ENCODE data around the gene FGD2. TPM values are rescaled to one million over a fixed set of nuclear protein-coding genes. Genes with fewer than 3 reads are reported as not detected.
A peak's percentile ranks its signal among the peaks of the same experiment; 100 is the strongest.

Gene FGD2
- total and polyA plus RNA-seq, 7 donors: 3.7 to 40.8 (median 20.1) TPM

GRCh38 chr6:36980876-36981619 is 24.4 kb upstream of the FGD2 start:
- Histone ChIP-seq H3K27me3 (no peaks in the 10 kb centered on the region), H3K27ac (peak overlapping the region in 3 of 4 donors; percentile 18 to 63 (median 60)), H3K4me3 (no peak overlapping the region), H3K36me3 (peaks cover 22 to 26% (median 25%) of the 10 kb centered on the region in 4 donors), H3K4me1 (peaks cover 0 to 67% (median 62%) of the 10 kb centered on the region in 4 donors), H3K9me3 (no peaks in the 10 kb centered on the region)
- 82 to 88% methylated on average over 14 of the region's 14 CpGs for WGBS, 2 donors
- DNase-seq: no peak
- TF ChIP-seq EP300 (IDR thresholded peaks at IDR 0.05): no peak
- TF ChIP-seq CTCF (IDR thresholded peaks at IDR 0.05): no peak
- no peak for TF ChIP-seq POLR2A (IDR thresholded peaks at IDR 0.05)
- intact Hi-C loops (cut with DNase I): loop anchor here (5.0 kb wide), 1 partner anchor 74 kb away; no protein-coding TSS in a partner anchor

- TF ChIP-seq EP300 (IDR thresholded peaks at IDR 0.05): no peak
- no peak for TF ChIP-seq POLR2A (IDR thresholded peaks at IDR 0.05)
- TF ChIP-seq CTCF (IDR thresholded peaks at IDR 0.05): no peak
- no peak for TF ChIP-seq POLR2AphosphoS5 (IDR thresholded peaks at IDR 0.05)
- H3K4me1 ChIP-seq: peaks cover 0 to 80% (median 73%) of the 10 kb centered on the region in 4 donors
- intact Hi-C loops (cut with DNase I): loop anchor here (5.0 kb wide), 1 partner anchor 76 kb away; no protein-coding TSS in a partner anchor
- no peaks in the 10 kb centered on the region for H3K27me3 ChIP-seq
- H3K36me3 ChIP-seq: peaks cover 0 to under 1% (median under 1%) of the 10 kb centered on the region in 4 donors
- no peaks in the 10 kb centered on the region for H3K9me3 ChIP-seq
- DNase-seq: no peak
- peak overlapping the region in 2 of 4 donors; percentile 98 to 99 for H3K27ac ChIP-seq
- 95 to 96% methylated on average over 3 of the region's 3 CpGs for WGBS, 2 donors
- H3K4me3 ChIP-seq: no peak overlapping the region
These were observed 21.9 kb upstream of the FGD2 start for GRCh38 chr6:36983538-36983937.

GRCh38 chr6:36984581-36985416 is 20.7 kb upstream of the FGD2 start:
- WGBS, 2 donors: 6 to 11% methylated on average over 19 of the region's 19 CpGs
- Histone ChIP-seq H3K27me3 (no peaks in the 10 kb centered on the region), H3K9me3 (no peaks in the 10 kb centered on the region), H3K36me3 (no peaks in the 10 kb centered on the region), H3K4me1 (peaks cover 0 to 68% (median 63%) of the 10 kb centered on the region in 4 donors), H3K4me3 (peak overlapping the region; percentile 76 to 100 (median 94)), H3K27ac (peak overlapping the region; percentile 95 to 99 (median 98))
- intact Hi-C loops (cut with DNase I): loop anchor here (5.0 kb wide), 1 partner anchor 77 kb away; no protein-coding TSS in a partner anchor
- TF ChIP-seq EP300 (IDR thresholded peaks at IDR 0.05): no peak
- TF ChIP-seq POLR2AphosphoS5 (IDR thresholded peaks at IDR 0.05): no peak
- no peak for TF ChIP-seq CTCF (IDR thresholded peaks at IDR 0.05)
- no peak for TF ChIP-seq POLR2A (IDR thresholded peaks at IDR 0.05)
- peak; percentile 86 for DNase-seq

- H3K36me3 ChIP-seq: no peaks in the 10 kb centered on the region
- no peak for TF ChIP-seq EP300 (IDR thresholded peaks at IDR 0.05)
- TF ChIP-seq POLR2AphosphoS5 (IDR thresholded peaks at IDR 0.05): no peak
- no peak for TF ChIP-seq CTCF (IDR thresholded peaks at IDR 0.05)
- no peak for TF ChIP-seq POLR2A (IDR thresholded peaks at IDR 0.05)
- peak overlapping the region; percentile 95 to 99 (median 98) for H3K27ac ChIP-seq
- 0 to 1% methylated on average over 15 of the region's 15 CpGs for WGBS, 2 donors
- H3K4me1 ChIP-seq: peaks cover 0 to 62% (median 57%) of the 10 kb centered on the region in 4 donors
- peak overlapping the region; percentile 76 to 100 (median 94) for H3K4me3 ChIP-seq
- H3K27me3 ChIP-seq: no peaks in the 10 kb centered on the region
- no peak for DNase-seq
- no peaks in the 10 kb centered on the region for H3K9me3 ChIP-seq
- intact Hi-C loops (cut with DNase I): no loop called here
These were observed 20.0 kb upstream of the FGD2 start for GRCh38 chr6:36985417-36985807.
